K562 (cell line): Measurements from ENCODE around the gene TBC1D9. TPM values are rescaled to one million over a fixed set of nuclear protein-coding genes. Genes with fewer than 3 reads are reported as not detected.

ENCODE experiments used
- CHCHD3 ChIP-seq: fragments of 250-450 bp; sonication (Bioruptor Pico); IDR thresholded peaks from 2 replicates; pipeline ENCODE4 v2.1.2; 2022; ENCODE audit warnings: mild to moderate bottlenecking
- NR3C1 ChIP-seq: sonication (generic); formaldehyde crosslinking; IDR thresholded peaks from 2 replicates; pipeline ENCODE4 v1.8.1; 2022; ENCODE audit warnings: missing genetic modification reagents
- SMARCC2 ChIP-seq: fragments of 450-650 bp; IDR thresholded peaks from 2 replicates; pipeline ENCODE4 v1.6.1; 2017; ENCODE audit warnings: antibody characterized with exemption, moderate library complexity, mild to moderate bottlenecking, low read depth
- WHSC1 ChIP-seq: IDR thresholded peaks from one replicate; pipeline ENCODE4 v1.6.1; 2012; ENCODE audit warnings: low read length, control low read depth, inconsistent platforms
- ZC3H4 ChIP-seq: sonication (generic); formaldehyde crosslinking; IDR thresholded peaks from 2 replicates; pipeline ENCODE4 v1.9.0; 2021; ENCODE audit warnings: missing genetic modification reagents, borderline replicate concordance
- ZNF408 ChIP-seq: fragments of 250-450 bp; sonication (Bioruptor Pico); IDR thresholded peaks from 2 replicates; pipeline ENCODE4 v1.4.0; 2020; ENCODE audit warnings: low read depth, mild to moderate bottlenecking, moderate library complexity
- polyA plus RNA-seq, 8 experiments: library from polyadenylated mRNA; depleted of rRNA in 4 of 8; stranded (reverse) in 5 of 8; unstranded in 3 of 8; fragments of >200 nt; fragmentation: Nextera tagmentation in 2 of 8; fragmentation: Illumina TruSeq in 1 of 8; extraction: Ambion mirVana in 2 of 8; extraction: Trizol in 1 of 8; gene quantifications; 2 replicates each; pipeline versions ENCODE4 v1.2.1 to v1.2.3, GENCODE V29; 2011 to 2014; ENCODE audit warnings: inconsistent platforms in 1 of 8, missing spikeins in 1 of 8
- total RNA-seq, 7 experiments: library from RNA; depleted of rRNA in 6 of 7; stranded (reverse); fragments of >200 nt in 6 of 7; fragmentation: Illumina TruSeq in 2 of 7; extraction: Trizol in 2 of 7; gene quantifications; 2 replicates each; pipeline versions ENCODE4 v1.2.1 to v1.2.3, GENCODE V29; 2011 to 2021; ENCODE audit warnings: low replicate concordance in 1 of 7
- TF ChIP-seq, protein P1 (sequence below): sonication (generic); formaldehyde crosslinking; IDR thresholded peaks from 2 replicates; pipeline ENCODE4 v1.8.0; 2023; ENCODE audit warnings: mild to moderate bottlenecking, missing genetic modification reagents
- TF ChIP-seq, protein P2 (sequence below): sonication (generic); formaldehyde crosslinking; IDR thresholded peaks from 2 replicates; pipeline ENCODE4 v1.8.0; 2023; ENCODE audit warnings: missing genetic modification reagents, mild to moderate bottlenecking, borderline replicate concordance
- TF ChIP-seq, protein P3 (sequence below): fragments of 250-450 bp; sonication (Bioruptor Pico); IDR thresholded peaks from 2 replicates; pipeline ENCODE4 v1.4.0; 2020; ENCODE audit warnings: mild to moderate bottlenecking, moderate library complexity, borderline replicate concordance
- TF ChIP-seq, protein P4 (sequence below), 2 experiments: fragments of 250-450 bp in 1 of 2; fragments of 450-650 bp in 1 of 2; sonication (Bioruptor Pico) in 1 of 2; IDR thresholded peaks; 2 replicates each; pipeline versions ENCODE4 v1.6.1 to v1.8.0; 2016 to 2021; ENCODE audit warnings: mild to moderate bottlenecking in 2 of 2, moderate library complexity in 2 of 2, missing compliant biosample characterization in 1 of 2, missing genetic modification characterization in 1 of 2
- TF ChIP-seq, protein P5 (sequence below): sonication (generic); formaldehyde crosslinking; IDR thresholded peaks from 2 replicates; pipeline ENCODE4 v1.8.0; 2022; ENCODE audit warnings: mild to moderate bottlenecking, low read depth, missing genetic modification reagents

TBC1D9 gene
- total and polyA plus RNA-seq, 9 of the 15 experiments (the other 6 are each of a cell fraction or from before 2014, with no cell fraction given), result 0.13 TPM; not detected in 8

DNA sequence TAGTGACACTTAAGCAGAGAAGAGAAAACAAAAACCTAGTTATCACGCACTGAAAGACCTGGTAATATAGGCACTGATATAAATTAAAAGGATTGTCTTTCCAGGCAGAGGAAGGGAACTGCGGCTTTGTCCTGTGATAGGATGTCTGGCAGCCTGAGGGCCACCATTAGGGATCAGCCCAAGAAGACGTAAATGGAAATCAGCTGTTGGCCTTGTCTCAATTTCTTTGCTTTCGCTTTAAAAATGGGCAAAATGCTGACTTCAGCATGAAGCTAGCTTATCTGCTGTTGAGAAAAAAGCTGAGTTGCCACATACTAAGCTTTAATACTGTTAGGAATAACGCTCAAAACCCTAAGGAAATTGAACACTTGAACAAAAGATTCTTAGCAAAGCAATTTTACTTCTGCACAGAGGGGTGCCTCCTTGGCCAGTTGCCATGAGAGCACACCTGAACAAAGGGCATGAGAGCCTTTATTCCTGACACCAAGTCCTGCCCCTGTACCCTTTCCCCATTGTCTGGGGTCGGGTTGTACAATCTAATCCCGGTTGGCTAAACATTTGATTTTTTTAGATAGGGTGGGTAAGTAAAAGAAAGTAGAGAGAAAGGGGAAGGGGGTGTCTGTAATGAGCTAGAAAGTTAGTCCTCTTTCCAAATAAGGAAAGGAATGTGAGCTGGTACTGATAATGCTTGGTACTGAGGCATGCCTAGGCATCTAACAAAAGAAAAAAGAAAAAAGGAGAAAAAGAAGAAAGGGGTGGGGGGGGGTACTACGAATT is 102.3 kb downstream of the TBC1D9 start (continued):
- TF ChIP-seq, protein P1, sequence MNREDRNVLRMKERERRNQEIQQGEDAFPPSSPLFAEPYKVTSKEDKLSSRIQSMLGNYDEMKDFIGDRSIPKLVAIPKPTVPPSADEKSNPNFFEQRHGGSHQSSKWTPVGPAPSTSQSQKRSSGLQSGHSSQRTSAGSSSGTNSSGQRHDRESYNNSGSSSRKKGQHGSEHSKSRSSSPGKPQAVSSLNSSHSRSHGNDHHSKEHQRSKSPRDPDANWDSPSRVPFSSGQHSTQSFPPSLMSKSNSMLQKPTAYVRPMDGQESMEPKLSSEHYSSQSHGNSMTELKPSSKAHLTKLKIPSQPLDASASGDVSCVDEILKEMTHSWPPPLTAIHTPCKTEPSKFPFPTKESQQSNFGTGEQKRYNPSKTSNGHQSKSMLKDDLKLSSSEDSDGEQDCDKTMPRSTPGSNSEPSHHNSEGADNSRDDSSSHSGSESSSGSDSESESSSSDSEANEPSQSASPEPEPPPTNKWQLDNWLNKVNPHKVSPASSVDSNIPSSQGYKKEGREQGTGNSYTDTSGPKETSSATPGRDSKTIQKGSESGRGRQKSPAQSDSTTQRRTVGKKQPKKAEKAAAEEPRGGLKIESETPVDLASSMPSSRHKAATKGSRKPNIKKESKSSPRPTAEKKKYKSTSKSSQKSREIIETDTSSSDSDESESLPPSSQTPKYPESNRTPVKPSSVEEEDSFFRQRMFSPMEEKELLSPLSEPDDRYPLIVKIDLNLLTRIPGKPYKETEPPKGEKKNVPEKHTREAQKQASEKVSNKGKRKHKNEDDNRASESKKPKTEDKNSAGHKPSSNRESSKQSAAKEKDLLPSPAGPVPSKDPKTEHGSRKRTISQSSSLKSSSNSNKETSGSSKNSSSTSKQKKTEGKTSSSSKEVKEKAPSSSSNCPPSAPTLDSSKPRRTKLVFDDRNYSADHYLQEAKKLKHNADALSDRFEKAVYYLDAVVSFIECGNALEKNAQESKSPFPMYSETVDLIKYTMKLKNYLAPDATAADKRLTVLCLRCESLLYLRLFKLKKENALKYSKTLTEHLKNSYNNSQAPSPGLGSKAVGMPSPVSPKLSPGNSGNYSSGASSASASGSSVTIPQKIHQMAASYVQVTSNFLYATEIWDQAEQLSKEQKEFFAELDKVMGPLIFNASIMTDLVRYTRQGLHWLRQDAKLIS (CRISPR knock-in tag), result no peak
- TF ChIP-seq, protein P2, sequence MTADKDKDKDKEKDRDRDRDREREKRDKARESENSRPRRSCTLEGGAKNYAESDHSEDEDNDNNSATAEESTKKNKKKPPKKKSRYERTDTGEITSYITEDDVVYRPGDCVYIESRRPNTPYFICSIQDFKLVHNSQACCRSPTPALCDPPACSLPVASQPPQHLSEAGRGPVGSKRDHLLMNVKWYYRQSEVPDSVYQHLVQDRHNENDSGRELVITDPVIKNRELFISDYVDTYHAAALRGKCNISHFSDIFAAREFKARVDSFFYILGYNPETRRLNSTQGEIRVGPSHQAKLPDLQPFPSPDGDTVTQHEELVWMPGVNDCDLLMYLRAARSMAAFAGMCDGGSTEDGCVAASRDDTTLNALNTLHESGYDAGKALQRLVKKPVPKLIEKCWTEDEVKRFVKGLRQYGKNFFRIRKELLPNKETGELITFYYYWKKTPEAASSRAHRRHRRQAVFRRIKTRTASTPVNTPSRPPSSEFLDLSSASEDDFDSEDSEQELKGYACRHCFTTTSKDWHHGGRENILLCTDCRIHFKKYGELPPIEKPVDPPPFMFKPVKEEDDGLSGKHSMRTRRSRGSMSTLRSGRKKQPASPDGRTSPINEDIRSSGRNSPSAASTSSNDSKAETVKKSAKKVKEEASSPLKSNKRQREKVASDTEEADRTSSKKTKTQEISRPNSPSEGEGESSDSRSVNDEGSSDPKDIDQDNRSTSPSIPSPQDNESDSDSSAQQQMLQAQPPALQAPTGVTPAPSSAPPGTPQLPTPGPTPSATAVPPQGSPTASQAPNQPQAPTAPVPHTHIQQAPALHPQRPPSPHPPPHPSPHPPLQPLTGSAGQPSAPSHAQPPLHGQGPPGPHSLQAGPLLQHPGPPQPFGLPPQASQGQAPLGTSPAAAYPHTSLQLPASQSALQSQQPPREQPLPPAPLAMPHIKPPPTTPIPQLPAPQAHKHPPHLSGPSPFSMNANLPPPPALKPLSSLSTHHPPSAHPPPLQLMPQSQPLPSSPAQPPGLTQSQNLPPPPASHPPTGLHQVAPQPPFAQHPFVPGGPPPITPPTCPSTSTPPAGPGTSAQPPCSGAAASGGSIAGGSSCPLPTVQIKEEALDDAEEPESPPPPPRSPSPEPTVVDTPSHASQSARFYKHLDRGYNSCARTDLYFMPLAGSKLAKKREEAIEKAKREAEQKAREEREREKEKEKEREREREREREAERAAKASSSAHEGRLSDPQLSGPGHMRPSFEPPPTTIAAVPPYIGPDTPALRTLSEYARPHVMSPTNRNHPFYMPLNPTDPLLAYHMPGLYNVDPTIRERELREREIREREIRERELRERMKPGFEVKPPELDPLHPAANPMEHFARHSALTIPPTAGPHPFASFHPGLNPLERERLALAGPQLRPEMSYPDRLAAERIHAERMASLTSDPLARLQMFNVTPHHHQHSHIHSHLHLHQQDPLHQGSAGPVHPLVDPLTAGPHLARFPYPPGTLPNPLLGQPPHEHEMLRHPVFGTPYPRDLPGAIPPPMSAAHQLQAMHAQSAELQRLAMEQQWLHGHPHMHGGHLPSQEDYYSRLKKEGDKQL, result no peak
- TF ChIP-seq ZC3H4 (CRISPR knock-in tag), result no peak
- no peak for TF ChIP-seq ZNF408 (CRISPR knock-in tag)
- TF ChIP-seq, protein P3, sequence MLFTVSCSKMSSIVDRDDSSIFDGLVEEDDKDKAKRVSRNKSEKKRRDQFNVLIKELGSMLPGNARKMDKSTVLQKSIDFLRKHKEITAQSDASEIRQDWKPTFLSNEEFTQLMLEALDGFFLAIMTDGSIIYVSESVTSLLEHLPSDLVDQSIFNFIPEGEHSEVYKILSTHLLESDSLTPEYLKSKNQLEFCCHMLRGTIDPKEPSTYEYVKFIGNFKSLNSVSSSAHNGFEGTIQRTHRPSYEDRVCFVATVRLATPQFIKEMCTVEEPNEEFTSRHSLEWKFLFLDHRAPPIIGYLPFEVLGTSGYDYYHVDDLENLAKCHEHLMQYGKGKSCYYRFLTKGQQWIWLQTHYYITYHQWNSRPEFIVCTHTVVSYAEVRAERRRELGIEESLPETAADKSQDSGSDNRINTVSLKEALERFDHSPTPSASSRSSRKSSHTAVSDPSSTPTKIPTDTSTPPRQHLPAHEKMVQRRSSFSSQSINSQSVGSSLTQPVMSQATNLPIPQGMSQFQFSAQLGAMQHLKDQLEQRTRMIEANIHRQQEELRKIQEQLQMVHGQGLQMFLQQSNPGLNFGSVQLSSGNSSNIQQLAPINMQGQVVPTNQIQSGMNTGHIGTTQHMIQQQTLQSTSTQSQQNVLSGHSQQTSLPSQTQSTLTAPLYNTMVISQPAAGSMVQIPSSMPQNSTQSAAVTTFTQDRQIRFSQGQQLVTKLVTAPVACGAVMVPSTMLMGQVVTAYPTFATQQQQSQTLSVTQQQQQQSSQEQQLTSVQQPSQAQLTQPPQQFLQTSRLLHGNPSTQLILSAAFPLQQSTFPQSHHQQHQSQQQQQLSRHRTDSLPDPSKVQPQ, result no peak
- TF ChIP-seq, protein P4, sequence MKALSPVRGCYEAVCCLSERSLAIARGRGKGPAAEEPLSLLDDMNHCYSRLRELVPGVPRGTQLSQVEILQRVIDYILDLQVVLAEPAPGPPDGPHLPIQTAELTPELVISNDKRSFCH (CRISPR knock-in tag; IDR thresholded peaks at IDR 0.05), result no peak
- TF ChIP-seq, protein P4 (tag; IDR thresholded peaks at IDR 0.05), result no peak
- no peak for TF ChIP-seq NR3C1 (CRISPR knock-in tag)
- no peak for TF ChIP-seq SMARCC2
- TF ChIP-seq, protein P5, sequence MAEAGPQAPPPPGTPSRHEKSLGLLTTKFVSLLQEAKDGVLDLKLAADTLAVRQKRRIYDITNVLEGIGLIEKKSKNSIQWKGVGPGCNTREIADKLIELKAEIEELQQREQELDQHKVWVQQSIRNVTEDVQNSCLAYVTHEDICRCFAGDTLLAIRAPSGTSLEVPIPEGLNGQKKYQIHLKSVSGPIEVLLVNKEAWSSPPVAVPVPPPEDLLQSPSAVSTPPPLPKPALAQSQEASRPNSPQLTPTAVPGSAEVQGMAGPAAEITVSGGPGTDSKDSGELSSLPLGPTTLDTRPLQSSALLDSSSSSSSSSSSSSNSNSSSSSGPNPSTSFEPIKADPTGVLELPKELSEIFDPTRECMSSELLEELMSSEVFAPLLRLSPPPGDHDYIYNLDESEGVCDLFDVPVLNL (CRISPR knock-in tag), result no peak
- no peak for TF ChIP-seq CHCHD3 (CRISPR knock-in tag)
- TF ChIP-seq WHSC1, result no peak
